HG03342 (cell line): ENCODE results near the gene FUT6.

ENCODE experiments used
- ATAC-seq: cut with Tn5 transposase; IDR thresholded peaks from one replicate; pipeline ENCODE4 v1.9.1; 2021; ENCODE audit warnings: mild to moderate bottlenecking, moderate library complexity; ENCODE audit not compliant: unreplicated experiment

FUT6 gene

DNA sequence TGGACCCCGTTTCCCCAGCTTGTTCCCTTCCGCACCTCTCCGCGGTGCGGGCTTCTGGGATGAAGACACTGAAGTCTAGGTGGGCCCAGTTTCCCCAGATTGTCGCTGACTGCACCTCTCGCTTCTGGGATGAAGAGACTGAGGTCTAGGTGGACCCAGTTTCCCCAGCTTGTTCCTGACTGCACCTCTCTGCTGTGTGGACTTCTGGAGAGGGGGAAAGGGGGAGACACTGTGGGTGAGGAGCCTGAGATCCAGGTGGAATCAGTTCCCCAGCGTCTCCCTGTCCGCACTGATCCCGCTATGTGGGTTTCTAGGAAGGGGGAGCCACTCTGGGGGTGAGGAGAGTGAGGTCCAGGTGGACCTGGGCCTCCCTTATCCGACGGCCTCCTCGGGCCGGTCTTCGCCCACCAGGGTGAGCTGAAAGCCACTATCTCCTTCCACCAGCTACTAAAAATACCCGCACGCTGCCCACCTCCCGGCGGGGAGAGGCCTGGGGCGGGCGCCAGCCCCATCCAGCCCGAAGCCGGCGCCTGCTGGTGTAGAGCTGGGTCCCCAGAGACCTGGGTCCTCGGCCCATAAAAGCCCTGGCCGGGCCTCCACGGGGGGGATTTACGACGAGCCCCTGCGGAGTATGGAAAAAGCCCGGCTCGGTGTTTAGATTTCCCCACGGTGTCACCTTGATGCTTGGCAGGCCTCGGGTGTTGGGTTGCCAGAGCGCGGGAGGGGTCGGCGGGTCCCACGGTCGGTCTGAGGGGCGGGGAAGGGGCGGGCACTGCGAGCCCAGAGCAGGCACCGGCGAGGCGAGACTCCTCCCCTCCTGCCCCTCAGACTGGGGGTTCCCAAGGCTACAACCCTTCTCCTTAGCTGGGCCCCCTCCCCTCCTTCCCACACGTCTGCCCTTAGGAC lies 10.6 kb downstream of the FUT6 start:
- ATAC-seq, result no peak

DNA sequence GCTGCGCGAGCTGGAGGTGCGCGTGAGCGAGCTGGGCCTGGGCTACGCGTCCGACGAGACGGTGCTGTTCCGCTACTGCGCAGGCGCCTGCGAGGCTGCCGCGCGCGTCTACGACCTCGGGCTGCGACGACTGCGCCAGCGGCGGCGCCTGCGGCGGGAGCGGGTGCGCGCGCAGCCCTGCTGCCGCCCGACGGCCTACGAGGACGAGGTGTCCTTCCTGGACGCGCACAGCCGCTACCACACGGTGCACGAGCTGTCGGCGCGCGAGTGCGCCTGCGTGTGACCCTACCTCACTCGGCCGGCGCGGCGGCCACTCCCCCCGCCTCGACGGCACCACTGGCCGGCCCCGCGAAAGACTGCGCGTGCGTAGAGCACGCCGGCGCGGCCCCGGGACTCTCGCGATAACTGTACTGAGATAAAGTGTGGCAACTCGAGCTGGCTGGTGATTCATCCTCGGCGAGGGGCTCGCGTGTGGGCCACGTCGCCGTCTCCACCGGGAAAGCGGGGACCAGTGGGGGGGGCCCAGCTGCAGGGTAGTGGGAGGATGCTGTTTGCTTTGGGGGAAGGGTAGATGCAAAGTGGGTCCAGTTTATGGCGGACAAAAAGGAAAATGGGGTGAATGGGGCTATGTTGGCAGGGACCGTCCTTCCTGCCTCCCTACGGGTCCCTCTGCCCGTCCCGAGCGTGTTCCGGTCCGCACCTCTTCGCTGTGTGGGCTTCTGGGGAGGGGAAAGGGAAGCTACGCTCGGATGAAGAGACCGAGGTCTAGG lies 11.4 kb downstream of the FUT6 start:
- peak; percentile 57 for ATAC-seq

DNA sequence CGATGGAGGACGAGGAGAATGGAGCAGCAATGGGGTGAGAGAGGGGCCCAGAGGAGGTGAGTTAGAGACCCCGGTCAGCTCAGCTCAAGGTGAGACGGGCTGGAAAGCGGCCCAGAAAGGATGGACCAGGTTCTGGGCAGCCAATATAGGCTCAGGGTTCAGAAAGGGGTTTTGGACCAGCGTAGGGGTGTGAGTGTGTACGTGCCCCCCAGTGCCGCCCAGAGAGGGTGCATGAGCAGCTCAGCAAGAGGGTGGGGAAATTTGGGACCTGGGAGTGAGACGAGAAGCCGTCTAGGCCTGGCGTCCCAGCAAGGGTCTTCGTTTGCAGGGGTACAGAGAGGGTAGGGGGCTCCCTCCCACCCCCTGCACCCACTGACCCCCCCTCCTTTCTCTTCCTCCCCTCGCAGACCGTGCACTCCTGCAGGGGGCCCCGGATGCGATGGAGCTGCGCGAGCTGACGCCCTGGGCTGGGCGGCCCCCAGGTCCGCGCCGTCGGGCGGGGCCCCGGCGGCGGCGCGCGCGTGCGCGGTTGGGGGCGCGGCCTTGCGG lies 12.1 kb downstream of the FUT6 start:
- no peak for ATAC-seq

DNA sequence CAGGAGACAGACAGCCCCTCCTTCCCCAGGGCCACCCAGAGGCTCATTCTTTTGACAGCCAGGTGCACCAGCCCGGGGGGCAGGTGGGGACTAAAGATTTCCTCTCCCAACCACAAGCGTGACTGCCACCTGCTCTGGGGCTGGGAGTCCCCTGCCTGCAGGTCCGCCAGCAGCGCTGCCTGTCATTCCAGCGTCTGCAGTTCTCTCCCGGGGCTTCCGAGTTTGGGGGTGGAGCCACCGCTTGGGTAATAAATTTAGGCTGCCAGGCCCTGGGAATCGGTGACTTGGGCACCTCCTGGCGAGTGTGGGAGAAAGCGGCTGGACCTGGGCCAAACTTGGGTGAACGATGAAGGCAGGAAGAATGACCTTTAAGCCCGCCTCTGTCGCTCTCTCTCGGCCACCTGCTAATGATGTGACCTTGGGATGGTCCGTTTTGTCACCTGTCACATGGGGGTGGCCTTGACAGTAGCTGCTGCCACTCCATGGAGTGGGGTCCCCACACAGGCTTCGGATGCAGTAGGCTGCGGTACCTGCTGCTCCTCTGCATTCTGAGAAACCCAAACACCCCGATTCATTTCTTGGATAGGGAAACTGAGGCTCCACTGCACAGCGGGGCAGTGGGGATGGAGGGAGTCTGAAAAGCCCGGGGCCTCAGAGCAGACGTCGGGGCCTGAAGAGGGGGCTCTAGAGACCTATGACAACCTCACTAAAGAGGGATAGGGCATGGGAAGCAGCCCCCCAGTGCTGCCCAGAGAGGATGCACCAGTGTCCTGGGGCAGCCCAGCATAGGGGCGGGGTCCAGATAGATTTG lies 12.8 kb downstream of the FUT6 start:
- no peak for ATAC-seq

DNA sequence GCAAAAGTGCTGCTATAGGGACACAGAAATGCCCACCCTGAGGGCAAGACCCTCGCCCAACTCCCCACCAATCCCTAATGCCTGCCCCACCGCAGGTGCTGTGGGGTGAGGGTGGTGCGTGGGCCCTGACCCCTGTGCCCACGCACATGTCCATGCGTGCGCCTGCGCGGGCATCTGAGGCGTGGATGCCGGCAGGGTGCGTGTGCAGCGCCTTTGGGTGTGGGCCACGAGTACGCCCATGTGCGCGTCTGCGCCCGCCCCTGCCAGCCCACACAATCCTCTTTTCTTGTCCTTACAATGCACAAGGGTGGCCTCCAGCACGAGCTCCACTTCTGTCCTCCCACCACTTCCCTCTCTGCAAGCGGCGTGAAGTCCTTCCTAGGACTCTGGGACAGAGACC lies 14.3 kb downstream of the FUT6 start:
- no peak for ATAC-seq

DNA sequence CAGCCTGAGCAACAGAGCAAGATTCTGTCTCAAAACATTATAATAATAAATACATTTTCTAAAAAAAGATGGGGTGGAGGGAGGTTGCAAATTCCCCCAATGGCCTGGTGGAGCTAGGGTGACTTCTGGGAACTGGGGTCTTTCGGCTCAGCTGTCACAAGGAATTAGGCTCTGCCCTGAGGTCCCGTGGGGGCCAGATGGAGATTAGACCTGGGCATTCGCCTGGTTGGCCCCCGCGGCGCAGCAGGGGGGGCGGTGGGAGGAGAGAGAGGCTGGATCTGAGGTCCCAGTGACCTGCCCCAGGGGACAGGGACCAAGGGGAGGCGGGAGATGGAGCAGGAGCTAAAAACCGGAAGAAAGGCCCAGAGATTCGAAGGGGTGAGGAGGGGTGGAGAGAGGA lies 14.8 kb downstream of the FUT6 start:
- no peak for ATAC-seq

DNA sequence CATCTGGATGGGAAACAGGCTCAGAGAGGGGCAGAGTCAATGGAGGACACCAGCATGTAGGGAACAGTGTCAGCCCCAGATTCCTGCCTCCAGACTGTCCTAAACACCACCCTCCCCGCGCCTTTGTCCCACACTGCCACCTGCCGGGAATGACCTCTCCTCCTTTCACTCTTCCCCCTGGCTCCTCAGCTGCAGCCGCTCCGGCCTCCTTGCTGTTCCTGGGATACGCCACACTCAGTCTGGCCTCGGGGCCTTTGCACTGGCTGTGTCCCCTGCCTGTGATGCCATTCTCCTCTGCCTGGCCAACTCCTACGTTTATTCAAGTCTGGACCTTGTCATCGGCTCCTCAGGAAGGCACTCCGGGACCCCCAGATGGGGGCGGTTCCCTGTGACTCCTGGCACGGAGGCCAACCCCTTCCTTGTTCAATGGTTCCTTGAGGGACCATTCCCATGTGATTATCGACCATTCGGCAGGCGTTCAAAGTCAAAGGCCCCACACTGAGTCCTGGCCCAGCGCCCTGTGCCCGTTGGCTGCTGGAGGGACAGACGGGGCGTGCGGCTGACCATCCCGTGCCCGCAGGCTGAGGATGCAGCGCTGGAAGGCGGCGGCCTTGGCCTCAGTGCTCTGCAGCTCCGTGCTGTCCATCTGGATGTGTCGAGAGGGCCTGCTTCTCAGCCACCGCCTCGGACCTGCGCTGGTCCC lies 15.8 kb downstream of the FUT6 start:
- no peak for ATAC-seq

DNA sequence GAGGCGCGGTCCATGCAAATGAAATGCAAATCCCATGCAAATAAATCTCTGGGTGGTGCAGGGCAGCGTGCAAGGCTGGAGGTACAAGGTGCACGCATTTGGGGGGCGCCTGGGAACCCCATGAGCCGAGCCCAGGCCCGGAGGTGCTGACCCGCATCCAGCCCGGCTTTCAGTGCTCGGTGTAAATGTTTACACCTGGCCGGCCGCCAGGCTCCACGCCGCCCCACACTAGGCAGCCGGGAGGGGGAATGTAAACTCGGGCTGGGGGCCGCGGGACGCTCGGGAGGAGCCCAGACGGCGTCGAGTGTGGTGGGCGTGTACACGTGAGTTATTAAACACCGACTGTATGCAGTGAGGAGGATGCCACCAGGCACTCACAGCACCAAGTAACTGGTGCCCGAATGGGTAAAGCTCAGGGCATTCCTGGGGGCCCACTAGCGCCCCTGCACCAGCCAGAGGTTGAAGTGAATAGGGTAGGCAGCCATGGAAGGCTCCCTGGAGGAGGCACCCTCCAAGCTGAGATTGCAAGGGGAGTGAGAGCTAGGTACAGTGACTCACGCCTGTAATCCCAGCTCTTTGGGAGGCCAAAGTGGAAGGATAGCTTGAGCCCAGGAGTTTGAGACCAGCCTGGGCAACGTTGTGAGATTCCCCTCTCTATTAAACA lies 17.2 kb downstream of the FUT6 start:
- ATAC-seq, result no peak

DNA sequence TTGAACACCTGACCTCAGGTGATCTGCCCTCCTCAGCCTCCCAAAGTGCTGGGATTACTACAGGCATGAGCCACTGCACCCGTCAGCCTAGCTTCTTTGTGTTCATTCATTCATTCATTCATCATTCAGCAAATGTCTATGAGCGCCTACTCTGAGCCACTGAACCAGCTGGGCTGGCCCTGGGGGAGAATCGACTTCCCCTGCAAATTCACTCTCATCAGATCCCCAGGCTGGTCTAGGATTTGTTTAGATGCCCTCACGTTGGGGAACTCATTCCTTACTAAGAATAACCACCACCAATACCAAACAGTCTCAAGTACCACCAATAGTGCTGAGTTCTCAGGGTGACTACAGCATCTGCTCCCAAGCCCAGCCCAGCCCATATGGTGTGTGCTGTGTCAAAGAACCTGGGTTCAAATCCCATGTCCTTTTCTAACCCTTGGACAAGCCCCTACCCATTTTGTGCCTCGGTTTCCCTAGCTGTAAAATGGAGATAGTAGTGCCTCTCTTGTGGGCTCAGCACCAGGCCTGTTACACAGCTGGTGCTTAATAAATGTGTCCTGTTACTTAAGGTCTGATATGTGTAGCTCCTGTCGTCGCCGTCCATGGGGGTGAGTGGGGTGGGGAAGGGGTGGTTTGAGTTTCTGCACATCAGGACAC lies 17.9 kb downstream of the FUT6 start:
- no peak for ATAC-seq

DNA sequence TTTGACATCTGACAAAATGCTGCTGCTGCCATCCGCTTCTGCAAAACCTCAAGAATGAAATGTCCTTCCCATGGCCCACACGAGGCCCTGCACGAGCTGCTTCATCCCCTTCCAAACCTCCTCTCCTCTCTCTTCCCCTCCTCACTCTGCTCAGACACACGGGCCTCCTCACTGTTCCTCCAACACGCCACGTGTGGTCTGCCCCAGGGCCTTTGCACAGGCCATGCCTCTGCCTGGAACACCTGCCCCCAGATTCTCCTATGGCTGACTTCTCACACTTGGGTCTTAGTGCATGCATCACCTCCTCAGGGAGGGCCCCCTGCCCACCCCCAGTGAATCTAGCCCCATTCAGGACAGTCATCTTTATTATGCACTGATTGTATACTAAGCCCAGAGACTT lies 18.7 kb downstream of the FUT6 start:
- no peak for ATAC-seq

DNA sequence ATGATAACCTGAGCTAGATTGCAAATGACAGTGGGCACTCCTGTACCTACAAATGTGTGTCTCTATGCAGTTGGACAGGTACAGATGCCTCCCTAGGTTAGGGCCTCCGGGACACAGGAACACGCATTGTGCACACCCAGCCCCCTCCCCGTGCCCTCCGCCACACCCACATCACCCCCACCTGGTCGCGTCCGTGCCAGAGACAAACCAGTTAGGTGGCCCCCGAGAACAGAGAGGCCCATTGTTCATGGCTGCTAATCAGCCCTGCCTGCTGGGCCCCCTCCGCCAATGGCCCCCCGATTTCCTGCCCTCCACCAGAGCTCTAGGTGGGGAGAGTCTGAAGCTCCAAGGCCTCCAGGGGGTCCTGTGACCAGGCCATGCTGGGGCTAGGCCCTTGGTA lies 20.9 kb downstream of the FUT6 start:
- no peak for ATAC-seq

DNA sequence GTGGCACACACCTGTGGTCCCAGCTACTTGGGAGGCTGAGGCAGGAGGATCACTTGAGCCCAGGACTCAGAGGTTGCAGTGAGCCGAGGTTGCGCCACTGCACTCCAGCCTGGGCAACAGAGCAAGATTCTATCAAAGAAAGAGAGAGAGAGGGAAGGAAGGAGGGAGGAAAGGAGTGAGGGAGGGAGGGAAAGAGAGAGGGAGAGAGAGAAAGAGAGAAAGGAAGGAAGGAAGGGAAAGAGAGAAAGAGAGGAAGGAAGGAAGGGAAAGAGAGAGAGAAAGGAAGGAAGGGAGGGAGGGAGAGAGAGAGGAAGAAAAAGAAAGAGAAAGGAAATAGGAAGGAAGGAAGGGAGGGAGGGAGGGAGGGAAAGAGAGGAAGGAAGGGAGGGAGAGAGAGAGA lies 22.3 kb downstream of the FUT6 start:
- ATAC-seq, result no peak

DNA sequence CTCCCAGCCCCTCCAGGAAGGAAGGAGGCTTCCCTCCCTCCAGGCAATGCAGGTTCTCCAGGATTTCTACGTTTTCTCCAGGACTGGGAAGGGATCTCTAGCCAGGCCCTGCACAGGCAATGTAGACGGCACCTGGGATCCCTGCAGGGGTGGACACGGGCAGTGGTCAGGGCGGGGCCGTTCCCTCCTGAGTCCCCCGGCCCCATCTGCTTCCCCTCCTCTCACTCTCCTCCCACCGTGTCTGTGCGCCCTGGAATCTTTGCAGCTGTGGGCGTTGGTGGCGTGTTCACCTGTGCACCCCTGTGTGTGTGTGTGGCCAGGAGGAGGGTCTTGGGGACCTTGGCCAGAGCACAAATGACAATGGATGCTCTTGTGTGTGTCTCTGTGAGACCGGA lies 24.7 kb downstream of the FUT6 start:
- no peak for ATAC-seq

DNA sequence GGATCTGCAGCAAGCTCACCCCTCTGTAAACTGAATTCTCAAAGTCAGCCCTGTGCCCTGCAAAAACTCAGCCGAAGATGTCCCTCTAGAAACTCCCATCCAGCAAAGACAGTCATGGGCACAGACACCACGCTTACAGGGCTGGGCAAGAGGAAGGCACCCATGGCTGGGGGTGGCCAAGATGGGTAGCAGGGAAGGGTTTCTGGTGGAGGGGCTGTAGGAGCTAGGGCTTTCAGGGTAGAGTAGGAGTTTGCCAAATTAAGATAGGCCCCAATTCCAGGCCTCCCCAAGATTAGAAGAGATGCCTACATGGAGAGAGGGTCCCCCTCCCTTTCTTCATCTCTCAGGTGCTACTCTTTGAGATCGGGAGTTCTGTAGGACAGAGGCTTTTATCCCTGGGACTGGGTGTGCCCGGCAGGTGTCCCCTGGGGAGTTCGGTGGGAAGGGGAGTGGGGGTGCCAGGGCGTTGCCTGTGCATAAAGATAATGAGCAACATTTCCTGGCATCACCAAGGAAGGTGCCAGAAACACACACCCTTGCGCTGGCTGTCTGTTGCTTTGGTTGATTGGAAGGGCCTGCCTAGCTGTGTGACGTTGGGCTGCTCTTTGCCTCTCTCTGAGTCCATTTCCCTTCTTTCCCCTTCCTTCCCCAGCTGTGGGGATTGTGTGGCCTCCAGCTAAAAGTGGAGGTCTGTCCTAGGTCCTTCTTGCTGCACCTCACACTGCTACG lies 25.2 kb downstream of the FUT6 start:
- no peak for ATAC-seq

DNA sequence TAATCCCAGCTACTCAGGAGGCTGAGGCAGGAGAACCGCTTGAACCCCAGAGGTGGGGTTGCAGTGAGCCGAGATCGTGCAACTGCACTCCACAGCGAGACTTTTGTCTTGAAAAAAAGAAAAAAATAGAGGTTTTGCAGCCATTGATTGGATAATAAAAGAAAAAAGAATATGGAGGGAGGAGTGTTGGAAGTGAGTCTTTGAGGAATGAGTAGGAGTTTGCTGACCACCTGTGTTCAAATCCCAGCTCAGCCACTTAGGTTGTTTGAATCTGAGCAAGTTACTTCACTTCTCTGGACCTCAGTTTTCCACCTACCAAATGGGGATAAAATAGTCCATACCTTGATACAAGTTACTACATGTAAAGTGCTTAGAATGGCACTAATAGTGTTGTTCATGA lies 28.4 kb downstream of the FUT6 start:
- no peak for ATAC-seq

DNA sequence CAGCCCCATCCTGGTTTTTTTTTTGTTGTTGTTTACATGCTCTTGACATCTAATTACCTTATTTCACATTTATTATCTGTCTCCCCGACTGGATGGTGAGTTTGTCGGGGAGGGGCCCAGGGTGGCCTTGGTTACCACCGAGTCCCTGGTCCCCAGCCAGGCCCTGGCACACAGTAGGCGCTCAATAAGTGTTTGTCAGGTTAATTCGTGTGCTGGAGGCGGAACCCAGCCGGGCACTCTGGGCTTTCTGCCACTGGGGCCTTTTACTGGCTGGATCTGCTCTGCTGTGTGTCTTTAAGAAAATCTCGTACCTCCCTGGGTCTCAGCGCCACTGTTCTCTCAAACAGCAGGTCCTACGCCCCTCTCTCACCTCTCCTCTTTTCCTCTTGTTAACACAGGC lies 30.0 kb downstream of the FUT6 start:
- ATAC-seq, result no peak

DNA sequence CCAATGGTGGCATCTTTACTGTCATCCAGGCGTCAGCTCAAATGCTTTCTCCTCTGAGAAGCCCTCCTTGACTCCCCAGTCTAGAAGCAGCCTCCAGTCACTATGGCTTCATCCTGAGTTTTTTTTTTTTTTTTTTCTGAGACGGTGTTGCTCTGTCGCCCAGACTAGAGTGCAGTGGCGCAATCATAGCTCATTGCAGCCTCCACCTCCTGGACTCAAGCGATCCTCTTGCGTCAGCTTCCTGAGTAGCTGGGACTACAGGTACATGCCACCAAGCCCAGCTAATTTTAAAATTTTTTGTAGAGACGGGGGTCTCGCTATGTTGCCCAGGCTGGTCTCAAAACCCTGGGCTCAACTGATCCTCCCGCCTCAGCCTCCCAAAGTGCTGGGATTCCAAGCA lies 30.4 kb downstream of the FUT6 start:
- ATAC-seq, result no peak

DNA sequence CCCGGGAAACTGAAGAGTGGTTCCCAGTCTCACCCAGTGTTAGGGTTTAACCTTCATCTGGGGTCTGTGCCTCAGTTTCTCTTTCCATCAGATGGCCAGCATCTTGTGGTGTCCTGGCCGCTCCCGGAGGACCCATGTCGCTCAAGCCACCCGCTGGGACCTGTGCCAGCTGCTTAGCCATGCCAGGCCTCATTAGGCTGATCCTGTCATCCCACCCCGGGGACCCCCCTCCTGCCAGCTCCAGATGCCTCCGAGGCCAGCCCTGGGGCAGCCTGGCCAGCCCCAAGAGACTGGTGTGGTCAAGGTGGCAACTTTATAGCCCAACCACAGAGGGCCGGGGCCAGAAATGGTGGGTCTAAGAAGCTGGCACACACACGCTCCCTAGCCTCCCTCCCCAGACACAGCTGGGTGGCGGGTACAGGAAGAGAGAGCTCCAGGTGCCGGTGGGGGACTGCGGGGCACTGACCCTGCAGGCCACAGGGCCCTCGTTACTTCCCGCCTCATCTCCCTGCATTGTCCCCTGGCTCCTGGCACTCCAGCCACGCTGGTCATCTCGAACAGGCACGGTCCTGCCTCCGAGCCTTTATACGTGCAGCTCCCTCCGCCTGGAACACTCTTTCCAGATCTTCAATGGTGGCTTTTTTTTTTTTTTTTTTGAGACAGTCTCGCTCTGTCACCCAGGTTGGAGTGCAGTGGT lies 31.2 kb downstream of the FUT6 start:
- ATAC-seq, result no peak
